Stimulated activated CD8-positive, alpha-beta memory T cell treated with anti-CD3 and anti-CD28 coated beads, Interleukin-15, amount 100 ng/mL, for 24 hours (primary cell): ENCODE data around the gene HSF4.

Experiments
- DNase-seq: peaks from one replicate; pipeline ENCODE4 v3.0.0-alpha.2; 2020; ENCODE audit warnings: low read depth

HSF4 gene

GRCh38 chr16:67150047-67150832, 14.3 kb upstream of the HSF4 start:
- DNase-seq: no peak

GRCh38 chr16:67150833-67151396, 13.6 kb upstream of the HSF4 start, which contains the start of gene B3GNT9:
B3GNT9 (minus strand) TSS chr16:67150998; CDS start chr16:67150485, 513 bp downstream.
- no peak for DNase-seq

- DNase-seq: no peak
Measured at GRCh38 chr16:67151431-67152097, 13.0 kb upstream of the HSF4 start.

- no peak for DNase-seq
Measured at GRCh38 chr16:67154578-67155294, 9.8 kb upstream of the HSF4 start.

GRCh38 chr16:67155295-67156142, 9.0 kb upstream of the HSF4 start:
- peak; percentile 69 for DNase-seq

GRCh38 chr16:67156143-67156844, 8.3 kb upstream of the HSF4 start:
- DNase-seq: no peak

GRCh38 chr16:67157106-67157748, 7.3 kb upstream of the HSF4 start:
- no peak for DNase-seq

GRCh38 chr16:67157892-67158635, 6.5 kb upstream of the HSF4 start:
- no peak for DNase-seq

- no peak for DNase-seq
Measured at GRCh38 chr16:67158637-67159600, 5.6 kb upstream of the HSF4 start.

GRCh38 chr16:67161595-67162058, 2.9 kb upstream of the HSF4 start:
- no peak for DNase-seq

GRCh38 chr16:67162506-67163163, 1.9 kb upstream of the HSF4 start:
- no peak for DNase-seq

GRCh38 chr16:67163164-67163998, 1.2 kb upstream of the HSF4 start:
- no peak for DNase-seq

GRCh38 chr16:67163999-67164558, 466 bp upstream of the HSF4 start:
- no peak for DNase-seq

GRCh38 chr16:67165121-67166078, 855 bp downstream of the HSF4 start:
- no peak for DNase-seq

GRCh38 chr16:67166110-67166547, 1.6 kb downstream of the HSF4 start:
- no peak for DNase-seq
